ENCODE results near the gene ADORA2A. TPM values are rescaled to one million over a fixed set of nuclear protein-coding genes. Genes with fewer than 3 reads are reported as not detected.

Gene ADORA2A
- total and polyA plus RNA-seq, 2 of the 8 experiments (the other 6 are each of a cell fraction or from before 2014, with no cell fraction given) = 7.1 to 20.3 TPM

GRCh38 chr22:24409707-24410106 lies 17.7 kb upstream of the ADORA2A start:
- WGBS, 2 experiments (ENCODE audit: extremely low coverage in 1 of 2, insufficient coverage in 1 of 2, insufficient read length in 1 of 2, insufficient replicate concordance in 2 of 2, low coverage in 1 of 2, low lambda C conversion rate in 2 of 2, missing lambda C conversion rate in 1 of 2) = 94% methylated on average over 9 of the region's 9 CpGs; no CpG with 5 or more reads in 1 of the 2 experiments
- Histone ChIP-seq H4K91ac (replicated peaks; ENCODE audit: insufficient read length, low read length) (no peak overlapping the region), H3K79me2 (ENCODE audit: control insufficient read depth in 1 of 2, insufficient read depth in 2 of 2, low read length in 2 of 2) (no peaks in the 10 kb centered on the region), H3K4me1 (replicated peaks in 1 of 4; ENCODE audit: control insufficient read depth in 3 of 4, insufficient read depth in 4 of 4, low read length in 3 of 4) (peaks cover 0 to 12% (median 0%) of the 10 kb centered on the region in 4 experiments; a peak in 2 of 7 replicates), H3K23me2 (ENCODE audit: low read depth, low read length) (no peaks in the 10 kb centered on the region), H3K18ac (ENCODE audit: extremely low read depth, low read length) (no peak overlapping the region), H4K20me1 (replicated peaks in 1 of 2; ENCODE audit: control insufficient read depth in 1 of 2, insufficient read depth in 2 of 2, low read length in 2 of 2) (peaks cover 0 to 1% of the 10 kb centered on the region in 2 experiments), H2BK15ac (ENCODE audit: low read length) (no peak overlapping the region), H3K9me3 (ENCODE audit: insufficient read depth in 2 of 2, low read depth in 1 of 2, low read length in 1 of 2) (no peaks in the 10 kb centered on the region), H2BK120ac (replicated peaks; ENCODE audit: low read depth, low read length) (no peak overlapping the region), H3K9ac (replicated peaks in 1 of 4; ENCODE audit: extremely low read depth in 1 of 4, low read depth in 3 of 4, low read length in 3 of 4) (no peak overlapping the region), H3K23ac (ENCODE audit: insufficient read length) (no peak overlapping the region), H2AK5ac (ENCODE audit: low read depth, low read length) (no peak overlapping the region), H3K27ac (ENCODE audit: low read depth, low read length) (no peak overlapping the region), H3K14ac (ENCODE audit: insufficient read length) (no peak overlapping the region), H3K56ac (replicated peaks; ENCODE audit: insufficient read length, low read depth, low read length) (no peak overlapping the region), H3K27me3 (replicated peaks in 1 of 4; ENCODE audit: control insufficient read depth in 3 of 4, extremely low read depth in 1 of 4, insufficient read depth in 3 of 4, low read length in 3 of 4) (no peaks in the 10 kb centered on the region), H4K5ac (ENCODE audit: insufficient read length, low read depth, low read length) (no peak overlapping the region), H3K79me1 (ENCODE audit: low read depth, low read length) (no peaks in the 10 kb centered on the region), H2AFZ (ENCODE audit: low read length) (no peak overlapping the region), H4K8ac (ENCODE audit: extremely low read depth, insufficient read depth, low read length) (no peak overlapping the region), H2BK5ac (ENCODE audit: low read depth, low read length) (no peak overlapping the region), H3K4me2 (ENCODE audit: insufficient read depth in 1 of 2, low read depth in 2 of 2, low read length in 2 of 2) (no peak overlapping the region), H2BK20ac (ENCODE audit: low read length) (no peak overlapping the region), H2BK12ac (ENCODE audit: low read depth, low read length) (no peak overlapping the region), H3K4ac (replicated peaks; ENCODE audit: insufficient read length, low read depth, low read length) (no peak overlapping the region), H3K4me3 (ENCODE audit: extremely low read depth in 1 of 4, insufficient read depth in 2 of 4, low read depth in 3 of 4, low read length in 4 of 4) (no peak overlapping the region), H3K36me3 (ENCODE audit: control insufficient read depth in 2 of 4, insufficient read depth in 4 of 4, low read length in 3 of 4) (peaks cover 0 to 13% (median 3%) of the 10 kb centered on the region in 4 experiments; a peak in 5 of 8 replicates)
- no peak for FAIRE-seq
- POLR2A ChIA-PET (ENCODE audit: partially characterized antibody) = no interaction called here
- no peak for DNase-seq (ENCODE audit: low read depth in 1 of 2, low spot score in 2 of 2)
- CTCF ChIA-PET (ENCODE audit: partially characterized antibody) = interaction anchor here (1.2 to 8.3 kb wide), 3 partner anchors 9 to 106 kb away, joined by 3 to 83 read pairs (median 3); no protein-coding TSS in a partner anchor
- TF ChIP-seq PHF8 (conservative IDR thresholded peaks at IDR 0.05; ENCODE audit: low read depth, low read length) (no peak), SRF (IDR thresholded peaks at IDR 0.05; ENCODE audit: low read depth, low read length) (no peak), ZNF274 (IDR thresholded peaks at IDR 0.05; ENCODE audit: borderline replicate concordance, extremely low read depth, low read length) (no peak), POLR2A (IDR thresholded peaks at IDR 0.05; ENCODE audit: control extremely low read depth in 1 of 2, low read depth in 2 of 2, low read length in 2 of 2) (no peak), RFX5 (IDR thresholded peaks at IDR 0.05; ENCODE audit: borderline replicate concordance, low read depth, low read length) (no peak), CTCF (IDR thresholded peaks at IDR 0.05; ENCODE audit: control extremely low read depth in 1 of 3, insufficient read depth in 1 of 3, low read depth in 1 of 3, low read length in 3 of 3) (no peak), RNF2 (IDR thresholded peaks at IDR 0.05; ENCODE audit: borderline replicate concordance, low read depth, low read length, missing control alignments, poor library complexity, severe bottlenecking) (no peak), NANOG (IDR thresholded peaks at IDR 0.05; ENCODE audit: insufficient read depth, low read depth, low read length, poor library complexity, severe bottlenecking) (no peak), NRF1 (IDR thresholded peaks at IDR 0.05; ENCODE audit: low read depth, low read length) (no peak), KDM5A (IDR thresholded peaks at IDR 0.05; ENCODE audit: low read length) (no peak), SIX5 (IDR thresholded peaks at IDR 0.05; ENCODE audit: low read depth, low read length) (no peak), JUN (IDR thresholded peaks at IDR 0.05; ENCODE audit: low read depth, low read length) (no peak)
